Measurements from ENCODE around the gene ROBO1. TPM values are rescaled to one million over a fixed set of nuclear protein-coding genes. Genes with fewer than 3 reads are reported as not detected.

ROBO1 gene
- total and polyA plus RNA-seq, 2 donors (not counting 3 experiments of a cell fraction or from before 2014, with no cell fraction given) = 5.9 to 14.2 TPM

GRCh38 chr3:79003994-79004393 lies 763.8 kb downstream of the ROBO1 start:
- Histone ChIP-seq H3K9me3 (replicated peaks; ENCODE audit: control insufficient read depth, insufficient read depth, low read length) (no peaks in the 10 kb centered on the region), H3K4me1 (ENCODE audit: control insufficient read depth, extremely low read depth, insufficient read depth, low read length) (no peaks in the 10 kb centered on the region), H4K20me1 (replicated peaks; ENCODE audit: control insufficient read depth, extremely low read depth, insufficient read depth, low read length) (no peaks in the 10 kb centered on the region), H3K9me1 (replicated peaks; ENCODE audit: control insufficient read depth, extremely low read depth, insufficient read depth, low read length) (no peaks in the 10 kb centered on the region), H3K27me3 (ENCODE audit: control insufficient read depth in 2 of 2, insufficient read depth in 2 of 2, low read length in 2 of 2) (no peaks in the 10 kb centered on the region), H3K79me2 (ENCODE audit: control insufficient read depth, insufficient read depth, low read length) (no peaks in the 10 kb centered on the region), H3K36me3 (ENCODE audit: control insufficient read depth in 2 of 2, extremely low read depth in 1 of 2, insufficient read depth in 2 of 2, low read length in 2 of 2) (no peaks in the 10 kb centered on the region), H2AFZ (ENCODE audit: low read depth, low read length) (no peak overlapping the region), H3K27ac (ENCODE audit: insufficient read depth, low read depth, low read length) (no peak overlapping the region), H3K4me2 (ENCODE audit: insufficient read depth, low read length) (no peak overlapping the region), H3K4me3 (replicated peaks in 1 of 3; ENCODE audit: insufficient read depth in 1 of 3, low read depth in 1 of 3, low read length in 3 of 3) (no peak overlapping the region), H3K9ac (replicated peaks; ENCODE audit: extremely low read depth, insufficient read depth, low read length) (no peak overlapping the region)
- CTCF ChIA-PET = no interaction called here
- TF ChIP-seq, protein P1, sequence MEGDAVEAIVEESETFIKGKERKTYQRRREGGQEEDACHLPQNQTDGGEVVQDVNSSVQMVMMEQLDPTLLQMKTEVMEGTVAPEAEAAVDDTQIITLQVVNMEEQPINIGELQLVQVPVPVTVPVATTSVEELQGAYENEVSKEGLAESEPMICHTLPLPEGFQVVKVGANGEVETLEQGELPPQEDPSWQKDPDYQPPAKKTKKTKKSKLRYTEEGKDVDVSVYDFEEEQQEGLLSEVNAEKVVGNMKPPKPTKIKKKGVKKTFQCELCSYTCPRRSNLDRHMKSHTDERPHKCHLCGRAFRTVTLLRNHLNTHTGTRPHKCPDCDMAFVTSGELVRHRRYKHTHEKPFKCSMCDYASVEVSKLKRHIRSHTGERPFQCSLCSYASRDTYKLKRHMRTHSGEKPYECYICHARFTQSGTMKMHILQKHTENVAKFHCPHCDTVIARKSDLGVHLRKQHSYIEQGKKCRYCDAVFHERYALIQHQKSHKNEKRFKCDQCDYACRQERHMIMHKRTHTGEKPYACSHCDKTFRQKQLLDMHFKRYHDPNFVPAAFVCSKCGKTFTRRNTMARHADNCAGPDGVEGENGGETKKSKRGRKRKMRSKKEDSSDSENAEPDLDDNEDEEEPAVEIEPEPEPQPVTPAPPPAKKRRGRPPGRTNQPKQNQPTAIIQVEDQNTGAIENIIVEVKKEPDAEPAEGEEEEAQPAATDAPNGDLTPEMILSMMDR (IDR thresholded peaks at IDR 0.05; ENCODE audit: extremely low read depth in 1 of 2, insufficient read depth in 1 of 2, low read depth in 1 of 2, low read length in 2 of 2) = no peak
- TF ChIP-seq GATA2 (IDR thresholded peaks at IDR 0.05; ENCODE audit: insufficient read depth, insufficient read length, low read depth, low read length) (no peak), POLR2A (IDR thresholded peaks at IDR 0.05; ENCODE audit: low read depth, low read length) (no peak), MYC (IDR thresholded peaks at IDR 0.05; ENCODE audit: low read depth, low read length) (no peak), FOS (IDR thresholded peaks at IDR 0.05; ENCODE audit: borderline replicate concordance, insufficient read depth, low read length) (no peak), POLR2AphosphoS5 (IDR thresholded peaks at IDR 0.05; ENCODE audit: insufficient read depth, low read depth, low read length) (no peak), EZH2 (IDR thresholded peaks at IDR 0.05; ENCODE audit: borderline replicate concordance, low read depth, low read length, severe bottlenecking) (no peak), JUN (IDR thresholded peaks at IDR 0.05; ENCODE audit: borderline replicate concordance, insufficient read depth, insufficient read length, low read depth) (no peak)
- TF ChIP-seq, protein P2, sequence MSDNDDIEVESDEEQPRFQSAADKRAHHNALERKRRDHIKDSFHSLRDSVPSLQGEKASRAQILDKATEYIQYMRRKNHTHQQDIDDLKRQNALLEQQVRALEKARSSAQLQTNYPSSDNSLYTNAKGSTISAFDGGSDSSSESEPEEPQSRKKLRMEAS (IDR thresholded peaks at IDR 0.05; ENCODE audit: insufficient read depth, insufficient read length) = no peak
- dilution Hi-C loops (cut with MboI; ENCODE audit: extremely low pct_ligation_motif_present, low sequenced_read_pairs) = no loop called here
- no peak for DNase-seq (ENCODE audit: low read depth, low spot score)
- no TSS peak for BruUV-seq (replicated peaks)
- no peak for FAIRE-seq
- intact Hi-C loops (cut with micrococcal nuclease) = no loop called here
- POLR2A ChIA-PET = no interaction called here

Measured in endothelial cell of umbilical vein (primary cell).